Panc1 (cell line): ENCODE measurements around the gene MS4A10. TPM values are rescaled to one million over a fixed set of nuclear protein-coding genes. Genes with fewer than 3 reads are reported as not detected.

Experiments
- ATAC-seq: fragments of 200-7000 bp; cut with Tn5 transposase; 2 replicates; pipeline ENCODE4 v1.9.1; 2020; ENCODE audit warnings: mild to moderate bottlenecking, moderate library complexity
- BruUV-seq: library from RNA; stranded (reverse); fragments of 400-500 nt; replicated peaks from 2 replicates; lab custom pipeline; 2021; lab: Mats Ljungman, UMichigan
- CTCF ChIA-PET: fragments of 300-600 bp; sonication (Branson Sonifier 250); formaldehyde crosslinking; loops from one replicate; lab custom pipeline; 2022; ENCODE audit warnings: antibody characterized with exemption; lab: Charles Lee
- POLR2A ChIA-PET: fragments of 300-600 bp; sonication (Branson Sonifier 250); formaldehyde crosslinking; loops from one replicate; lab custom pipeline; 2022; ENCODE audit warnings: antibody characterized with exemption; lab: Charles Lee
- DNase-seq: peaks from one replicate; pipeline ENCODE4 v3.0.0-alpha.2; 2010; ENCODE audit warnings: low read depth, low spot score
- H3K27ac ChIP-seq: 2 replicates; pipeline ENCODE4 v1.5.1; 2011; ENCODE audit warnings: mild to moderate bottlenecking, low read length, inconsistent platforms
- H3K27me3 ChIP-seq: fragments of 200-500 bp; sonication (Bioruptor generic); 2 replicates; pipeline ENCODE4 v1.6.0; 2014; ENCODE audit warnings: low read length, inconsistent platforms; ENCODE audit not compliant: control insufficient read depth, insufficient read depth
- H3K36me3 ChIP-seq: fragments of 200-500 bp; sonication (Bioruptor generic); 2 replicates; pipeline ENCODE4 v1.5.1; 2014; ENCODE audit warnings: inconsistent platforms, mild to moderate bottlenecking, low read length, moderate library complexity; ENCODE audit not compliant: control insufficient read depth, insufficient read depth
- H3K4me1 ChIP-seq: 2 replicates; pipeline ENCODE4 v1.5.1; 2011; ENCODE audit warnings: inconsistent platforms, mild to moderate bottlenecking, low read length, moderate library complexity; ENCODE audit not compliant: control insufficient read depth, insufficient read depth
- H3K4me3 ChIP-seq, 2 experiments: 2 replicates each; pipeline ENCODE4 v1.5.1; 2011 to 2012; ENCODE audit warnings: low read depth in 2 of 2, low read length in 2 of 2, mild to moderate bottlenecking in 2 of 2, inconsistent platforms in 1 of 2, moderate library complexity in 1 of 2
- H3K9me3 ChIP-seq: fragments of 200-500 bp; sonication (Bioruptor generic); 2 replicates; pipeline ENCODE4 v1.5.1; 2014; ENCODE audit warnings: low read depth, mild to moderate bottlenecking, inconsistent platforms, low read length, moderate library complexity; ENCODE audit not compliant: control insufficient read depth, insufficient read depth
- CTCF ChIP-seq: fragments of 450-650 bp; IDR thresholded peaks from 2 replicates; pipeline ENCODE4 v1.5.1; 2017; ENCODE audit warnings: mild to moderate bottlenecking
- POLR2AphosphoS5 ChIP-seq: IDR thresholded peaks from 2 replicates; pipeline ENCODE4 v1.6.1; 2012; ENCODE audit warnings: mild to moderate bottlenecking, low read depth, low read length, moderate library complexity
- REST ChIP-seq, 2 experiments: IDR thresholded peaks; 2 replicates each; pipeline ENCODE4 v1.6.1; 2011 to 2012; ENCODE audit warnings: low read depth in 2 of 2, control low read depth in 1 of 2, low read length in 1 of 2, mild to moderate bottlenecking in 1 of 2, moderate library complexity in 1 of 2; ENCODE audit not compliant: insufficient read depth in 1 of 2
- SIN3A ChIP-seq: IDR thresholded peaks from 2 replicates; pipeline ENCODE4 v1.6.1; 2012; ENCODE audit warnings: low read depth, mild to moderate bottlenecking, low read length, moderate library complexity, borderline replicate concordance; ENCODE audit not compliant: insufficient read depth
- TCF7L2 ChIP-seq: IDR thresholded peaks from 2 replicates; pipeline ENCODE4 v1.6.1; 2011; ENCODE audit warnings: mild to moderate bottlenecking, low read depth, low read length, inconsistent platforms
- in situ Hi-C: cut with HindIII; loops from 2 replicates; pipeline ENCODE4 v1.10.0; 2016; ENCODE audit warnings: low sequenced_read_pairs, low pct_unique_long_range_greater_than_20kb
- intact Hi-C: fragments of 100-400 bp; cut with micrococcal nuclease; formaldehyde crosslinking; loops from one replicate; pipeline ENCODE4 v1.10.0; 2022; ENCODE audit not compliant: unreplicated experiment
- total RNA-seq: library from RNA; stranded (reverse); gene quantifications from one replicate; pipeline ENCODE4 v1.2.1, GENCODE V29; 2021; ENCODE audit not compliant: unreplicated experiment

Gene MS4A10
- total RNA-seq, 1 experiment from 2014 or later, result not detected

GRCh38 chr11:60825118-60825517 is 40.0 kb downstream of the MS4A10 start:
- Histone ChIP-seq H3K27ac (no peak overlapping the region), H3K36me3 (no peaks in the 10 kb centered on the region), H3K4me3 (no peak overlapping the region), H3K9me3 (no peaks in the 10 kb centered on the region), H3K27me3 (no peaks in the 10 kb centered on the region), H3K4me1 (no peaks in the 10 kb centered on the region)
- CTCF ChIA-PET, result no interaction called here
- DNase-seq (no peak), ATAC-seq (no peak)
- BruUV-seq, result no TSS peak
- POLR2A ChIA-PET, result no interaction called here
- in situ Hi-C loops, result no loop called here
- intact Hi-C loops, result no loop called here
- TF ChIP-seq TCF7L2 (no peak), CTCF (no peak), SIN3A (no peak), REST (IDR thresholded peaks at IDR 0.05; ENCODE audit: insufficient read depth in 1 of 2, low read depth in 2 of 2, low read length in 1 of 2) (no peak), POLR2AphosphoS5 (no peak)

DNA sequence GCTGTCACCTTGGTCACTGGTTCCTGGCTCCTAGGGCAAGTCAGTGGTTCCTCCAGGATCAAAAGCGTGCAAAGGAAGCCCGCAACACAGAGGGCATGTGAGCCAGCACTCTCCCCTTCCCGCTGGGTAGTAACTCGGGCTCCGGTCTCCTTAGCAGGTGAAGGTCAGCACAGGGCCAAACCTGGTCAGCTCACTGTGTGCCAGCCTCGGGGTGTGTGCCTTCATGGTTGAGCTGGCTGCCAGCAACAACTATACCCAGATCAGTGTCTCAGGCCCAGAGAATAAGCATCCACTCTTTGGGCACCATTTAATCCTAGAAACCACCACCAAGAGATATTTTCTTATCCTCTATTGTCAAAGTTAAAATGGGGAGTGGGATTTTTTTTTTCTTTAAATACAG is 40.7 kb downstream of the MS4A10 start:
- Histone ChIP-seq H3K36me3 (no peaks in the 10 kb centered on the region), H3K4me3 (no peak overlapping the region), H3K9me3 (no peaks in the 10 kb centered on the region), H3K27ac (no peak overlapping the region), H3K4me1 (no peaks in the 10 kb centered on the region), H3K27me3 (no peaks in the 10 kb centered on the region)
- ChIA-PET CTCF (no interaction called here), POLR2A (no interaction called here)
- no peak for ATAC-seq
- intact Hi-C loops (no loop called here), in situ Hi-C loops (no loop called here)
- DNase-seq, result no peak
- no peak for TF ChIP-seq TCF7L2
- no peak for TF ChIP-seq POLR2AphosphoS5
- no peak for TF ChIP-seq REST (IDR thresholded peaks at IDR 0.05; ENCODE audit: insufficient read depth in 1 of 2, low read depth in 2 of 2, low read length in 1 of 2)
- no peak for TF ChIP-seq CTCF
- BruUV-seq, result no TSS peak
